GM21447 (cell line): ENCODE data around the gene PAX2.

Source experiments
- ATAC-seq: cut with Tn5 transposase; IDR thresholded peaks from one replicate; pipeline ENCODE4 v1.9.1; 2021; ENCODE audit not compliant: unreplicated experiment

The PAX2 gene

DNA sequence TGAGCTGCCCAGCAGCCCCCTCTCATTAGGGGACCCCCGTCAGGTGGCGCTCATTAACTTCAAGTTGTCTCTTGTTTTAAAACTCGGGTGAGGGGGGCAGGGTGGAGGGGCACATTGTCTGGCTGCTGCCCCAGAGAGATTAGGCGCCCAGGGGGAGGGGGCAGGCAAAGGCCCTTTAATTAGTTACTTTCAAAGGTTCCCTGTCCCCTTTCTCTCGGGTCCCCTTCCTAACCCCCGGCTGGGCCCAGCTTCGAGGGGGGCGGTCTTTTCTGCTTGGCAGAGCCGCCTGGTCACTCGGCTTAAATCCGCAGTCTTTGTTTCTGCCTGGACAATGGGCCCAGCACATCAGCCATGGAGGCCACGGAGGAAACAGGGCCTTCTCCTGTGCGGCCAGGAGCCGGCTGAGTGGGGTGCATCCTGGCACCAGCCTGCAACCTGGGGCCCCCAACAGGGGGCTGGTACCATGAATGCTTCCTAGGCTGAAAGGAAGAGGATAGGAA, 128.5 kb downstream of the PAX2 start:
- no peak for ATAC-seq

DNA sequence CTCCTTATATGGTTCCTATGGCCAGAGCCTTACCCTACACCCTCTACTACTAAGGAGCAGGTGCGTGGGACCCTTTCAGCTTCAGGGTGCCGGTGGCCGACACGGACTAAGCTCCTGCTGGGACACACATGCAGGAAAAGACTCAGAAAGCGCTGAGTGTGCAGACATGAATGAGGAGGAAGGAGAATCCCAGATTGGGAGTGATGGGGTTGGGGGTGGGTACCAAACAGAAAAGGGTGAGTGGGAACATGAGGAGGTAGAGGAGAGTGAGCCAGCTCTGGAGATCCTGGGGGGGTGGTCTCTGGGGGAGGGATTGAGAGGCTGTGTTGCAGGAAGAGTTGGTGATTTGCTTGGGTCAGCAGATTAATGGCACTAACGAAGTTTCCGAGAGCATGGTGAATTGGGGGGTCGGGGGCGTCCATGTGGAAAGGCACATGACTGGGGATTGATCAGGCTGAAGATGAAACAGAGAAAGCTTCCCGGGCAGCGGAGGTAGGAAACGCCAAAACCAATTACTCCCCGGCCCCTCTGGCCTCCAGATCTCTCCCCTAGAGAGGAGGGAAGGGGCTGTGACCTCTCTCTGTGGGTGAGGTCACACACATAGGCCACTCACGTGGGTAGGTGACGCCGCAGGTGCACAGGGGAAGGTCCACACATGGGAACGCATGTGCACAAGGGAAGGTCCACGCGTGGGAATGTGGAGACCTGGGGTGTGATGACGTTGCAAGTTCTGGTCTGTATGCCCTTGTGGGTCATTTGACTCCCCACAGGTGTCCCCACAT, 129.5 kb downstream of the PAX2 start:
- ATAC-seq = no peak

DNA sequence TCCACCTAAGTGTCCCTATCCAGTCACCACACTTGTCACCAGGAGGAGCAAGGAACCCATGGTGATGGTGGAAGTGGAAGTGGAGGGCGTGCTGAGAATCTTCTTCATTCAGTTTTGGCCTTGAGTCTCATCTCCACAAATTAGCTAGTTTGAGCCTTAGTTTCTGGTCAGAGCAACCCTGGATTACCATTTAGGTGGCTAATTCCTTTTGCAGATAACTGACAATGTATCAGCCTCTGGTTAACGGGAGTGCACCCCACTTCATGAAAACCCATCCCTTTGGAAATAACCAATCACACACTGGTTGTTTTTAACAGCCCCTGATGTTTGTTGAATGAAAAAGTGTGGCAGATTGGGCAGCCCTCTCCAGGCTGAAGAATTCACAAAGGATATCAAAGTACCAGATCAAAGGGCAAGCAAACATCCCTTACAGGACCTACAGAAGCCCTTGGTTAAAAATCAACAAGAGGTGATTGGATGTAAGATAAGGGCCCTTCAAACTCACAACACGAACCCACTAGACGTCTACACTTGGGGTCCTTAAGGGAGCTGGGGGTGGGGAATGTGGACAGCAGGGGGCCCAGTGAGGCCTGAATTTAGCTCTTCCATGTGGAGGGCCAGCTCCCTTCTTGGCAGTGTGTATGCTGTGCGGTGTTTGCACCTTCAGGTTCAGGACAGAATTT, 130.2 kb downstream of the PAX2 start:
- no peak for ATAC-seq

DNA sequence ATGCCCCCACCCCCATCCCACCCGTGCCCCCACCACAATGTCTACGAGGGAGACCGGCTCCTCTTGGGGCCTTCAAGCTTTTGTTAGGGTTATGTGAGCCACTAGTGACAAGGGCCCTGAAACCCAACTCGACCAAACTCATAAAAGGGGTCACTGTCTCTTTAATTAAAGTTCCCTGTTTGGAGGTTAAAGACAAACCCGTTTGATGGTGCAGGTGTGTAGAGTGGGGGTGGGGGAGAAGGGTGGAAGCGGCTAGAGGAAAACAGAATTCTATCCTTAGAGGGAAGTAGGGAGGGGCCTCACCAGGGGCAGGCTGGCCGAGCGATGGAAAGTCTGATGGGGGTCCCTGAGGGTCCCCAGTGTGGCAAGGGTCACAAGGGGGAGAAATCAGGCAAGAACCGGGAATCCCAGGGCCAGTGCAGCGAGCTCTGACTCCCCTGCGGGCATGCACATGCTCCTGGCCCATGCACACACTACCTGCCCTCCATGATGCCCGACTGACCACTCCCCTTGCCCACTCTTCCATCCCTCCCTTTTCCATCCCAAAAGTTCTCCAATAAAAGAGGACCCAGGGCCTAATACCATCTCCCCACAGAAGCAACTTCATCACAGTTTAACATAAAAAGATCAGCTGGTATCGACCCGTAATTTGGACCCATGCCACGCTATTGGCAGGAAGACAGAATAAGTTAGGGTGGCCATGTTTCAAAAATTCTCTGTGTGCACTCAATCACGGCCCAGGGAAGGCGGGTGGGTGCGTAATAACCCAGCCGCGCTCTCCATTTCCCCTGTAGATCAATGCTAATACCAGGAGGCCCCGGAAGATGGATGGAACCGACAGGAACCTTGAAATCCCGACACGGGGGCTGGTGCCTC, 131.4 kb downstream of the PAX2 start:
- no peak for ATAC-seq

DNA sequence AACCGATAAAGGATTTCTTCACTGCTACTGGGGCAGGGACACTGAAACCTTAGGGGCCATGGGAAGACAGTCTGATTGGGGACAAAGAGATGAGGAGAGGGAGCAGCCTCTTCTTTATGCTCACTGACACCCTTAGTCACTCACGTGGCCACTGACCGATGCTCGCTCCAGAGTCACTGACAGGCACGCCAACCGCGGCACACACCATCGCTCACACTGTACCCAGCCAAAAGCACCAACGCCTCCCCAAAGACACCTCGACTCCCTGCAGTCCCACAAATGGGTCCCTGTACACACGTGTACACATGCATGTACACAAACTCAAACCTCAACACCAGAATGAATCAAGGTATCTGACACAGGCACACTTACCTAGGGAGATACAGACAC, 132.1 kb downstream of the PAX2 start:
- no peak for ATAC-seq

DNA sequence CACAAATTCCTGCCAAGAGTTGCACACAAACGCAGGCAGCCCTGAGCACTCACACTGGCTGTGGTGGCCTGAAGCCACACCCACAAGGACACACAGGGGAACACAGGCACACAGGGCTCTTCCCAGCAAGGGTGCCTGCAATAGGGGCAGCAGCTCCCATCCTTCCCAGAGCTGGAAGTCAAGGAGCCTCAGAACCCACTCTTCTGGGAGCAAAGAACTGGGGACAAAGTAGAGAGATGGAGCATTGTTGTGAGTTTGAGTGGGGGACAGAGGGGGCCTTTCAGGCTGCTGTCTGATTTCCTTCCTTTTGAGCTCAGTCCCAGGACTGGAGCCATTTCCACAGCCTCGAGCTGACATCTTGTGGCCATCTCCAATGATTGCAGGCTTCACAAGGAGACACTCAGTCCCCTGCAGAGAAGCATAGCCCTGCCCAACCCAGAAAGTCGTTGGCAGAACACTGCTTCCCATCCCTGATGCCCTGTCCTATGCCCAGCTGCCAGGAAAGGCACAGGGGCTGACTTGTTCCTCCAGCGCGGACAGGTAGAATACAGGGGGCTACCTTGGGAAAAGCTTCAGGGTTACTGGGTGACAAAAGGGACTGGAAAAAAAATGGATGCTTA, 133.0 kb downstream of the PAX2 start:
- ATAC-seq = no peak
